ENCODE measurements around the gene SYT7.

DNA sequence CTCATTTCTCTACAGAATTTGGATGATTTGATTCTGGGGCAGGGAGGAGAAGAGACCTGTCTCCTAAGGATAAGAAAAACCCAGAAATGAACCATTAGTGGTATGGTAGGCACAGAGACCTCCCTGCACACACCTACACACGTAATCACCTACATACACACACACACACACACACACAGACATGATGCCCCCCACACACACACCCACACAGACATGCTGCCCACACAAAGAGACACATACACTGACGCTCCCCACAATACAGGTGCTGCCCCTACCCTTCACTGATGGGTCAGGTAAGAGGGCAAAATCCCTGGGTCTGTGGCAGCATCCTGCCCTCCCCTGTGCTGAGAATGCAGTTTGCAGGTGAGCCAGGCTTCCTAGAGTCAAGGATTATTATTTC is 1.1 kb upstream of the SYT7 start:
- TF ChIP-seq EZH2 (IDR thresholded peaks at IDR 0.05; ENCODE audit: insufficient read depth, poor library complexity, severe bottlenecking) (no peak), EZH2phosphoT487 (IDR thresholded peaks at IDR 0.05; ENCODE audit: insufficient read depth, low read depth) (no peak)
